WTC11 (cell line): ENCODE data around the gene GLYATL1B. TPM values are rescaled to one million over a fixed set of nuclear protein-coding genes. Genes with fewer than 3 reads are reported as not detected.
A peak's percentile ranks its signal among the peaks of the same experiment; 100 is the strongest.

ENCODE experiments used
- CDX4 ChIP-seq: fragments of 250-450 bp; sonication (Bioruptor Pico); IDR thresholded peaks from 2 replicates; pipeline ENCODE4 v1.9.0; 2021; ENCODE audit warnings: moderate library complexity, mild to moderate bottlenecking, inconsistent platforms, borderline replicate concordance
- CREM ChIP-seq: sonication (generic); formaldehyde crosslinking; IDR thresholded peaks from 2 replicates; pipeline ENCODE4 v1.8.1; 2022; ENCODE audit warnings: mild to moderate bottlenecking, missing genetic modification reagents, moderate library complexity
- ERG ChIP-seq: fragments of 250-450 bp; sonication (Bioruptor Pico); IDR thresholded peaks from 2 replicates; pipeline ENCODE4 v1.8.0; 2021; ENCODE audit warnings: mild to moderate bottlenecking
- GABPB1 ChIP-seq: sonication (generic); formaldehyde crosslinking; IDR thresholded peaks from 2 replicates; pipeline ENCODE4 v1.8.1; 2023; ENCODE audit warnings: mild to moderate bottlenecking, missing genetic modification reagents
- HMGXB4 ChIP-seq: sonication (generic); formaldehyde crosslinking; IDR thresholded peaks from 2 replicates; pipeline ENCODE4 v1.8.1; 2023; ENCODE audit warnings: mild to moderate bottlenecking, moderate library complexity, missing genetic modification reagents
- IRF1 ChIP-seq: sonication (generic); formaldehyde crosslinking; IDR thresholded peaks from 2 replicates; pipeline ENCODE4 v1.8.0; 2023; ENCODE audit warnings: missing genetic modification reagents
- JUN ChIP-seq: sonication (generic); formaldehyde crosslinking; IDR thresholded peaks from 2 replicates; pipeline ENCODE4 v1.8.0; 2023; ENCODE audit warnings: mild to moderate bottlenecking, missing genetic modification reagents
- MAX ChIP-seq: sonication (generic); formaldehyde crosslinking; IDR thresholded peaks from 2 replicates; pipeline ENCODE4 v1.8.0; 2022; ENCODE audit warnings: mild to moderate bottlenecking, missing genetic modification reagents
- MYBL2 ChIP-seq: sonication (generic); formaldehyde crosslinking; IDR thresholded peaks from 2 replicates; pipeline ENCODE4 v1.8.1; 2023; ENCODE audit warnings: mild to moderate bottlenecking, moderate library complexity, missing genetic modification reagents
- NFATC4 ChIP-seq: fragments of 250-450 bp; sonication (Bioruptor Pico); IDR thresholded peaks from 2 replicates; pipeline ENCODE4 v1.9.0; 2021; ENCODE audit warnings: mild to moderate bottlenecking
- NFE2L1 ChIP-seq: sonication (generic); formaldehyde crosslinking; IDR thresholded peaks from 2 replicates; pipeline ENCODE4 v1.8.1; 2023; ENCODE audit warnings: missing genetic modification reagents
- NR1H2 ChIP-seq: sonication (generic); formaldehyde crosslinking; IDR thresholded peaks from 2 replicates; pipeline ENCODE4 v1.9.0; 2021; ENCODE audit warnings: mild to moderate bottlenecking, moderate library complexity, missing genetic modification reagents
- OVOL2 ChIP-seq: fragments of 250-450 bp; sonication (Bioruptor Pico); IDR thresholded peaks from 2 replicates; pipeline ENCODE4 v1.9.0; 2021; ENCODE audit warnings: mild to moderate bottlenecking, borderline replicate concordance
- RELA ChIP-seq: sonication (generic); formaldehyde crosslinking; IDR thresholded peaks from 2 replicates; pipeline ENCODE4 v1.8.1; 2022; ENCODE audit warnings: missing genetic modification reagents, mild to moderate bottlenecking, borderline replicate concordance
- SOX15 ChIP-seq: fragments of 250-450 bp; sonication (Bioruptor Pico); IDR thresholded peaks from 2 replicates; pipeline ENCODE4 v1.9.0; 2021; ENCODE audit warnings: mild to moderate bottlenecking
- STAT6 ChIP-seq: sonication (generic); formaldehyde crosslinking; conservative IDR thresholded peaks from 2 replicates; pipeline ENCODE4 v1.8.1; 2023; ENCODE audit warnings: mild to moderate bottlenecking, low read depth, missing genetic modification reagents, moderate library complexity
- ZBTB21 ChIP-seq: sonication (generic); formaldehyde crosslinking; IDR thresholded peaks from 2 replicates; pipeline ENCODE4 v1.8.1; 2023; ENCODE audit warnings: mild to moderate bottlenecking, missing genetic modification reagents, borderline replicate concordance
- ZBTB43 ChIP-seq: sonication (generic); formaldehyde crosslinking; IDR thresholded peaks from 2 replicates; pipeline ENCODE4 v1.8.1; 2023; ENCODE audit warnings: mild to moderate bottlenecking, missing genetic modification reagents
- ZNF138 ChIP-seq: sonication (generic); formaldehyde crosslinking; conservative IDR thresholded peaks from 2 replicates; pipeline ENCODE4 v1.8.1; 2022; ENCODE audit warnings: mild to moderate bottlenecking, moderate library complexity, missing genetic modification reagents
- ZNF219 ChIP-seq: sonication (generic); formaldehyde crosslinking; IDR thresholded peaks from 2 replicates; pipeline ENCODE4 v1.8.0; 2023; ENCODE audit warnings: missing genetic modification reagents, mild to moderate bottlenecking, borderline replicate concordance
- ZNF263 ChIP-seq: sonication (generic); formaldehyde crosslinking; IDR thresholded peaks from 2 replicates; pipeline ENCODE4 v1.8.1; 2022; ENCODE audit warnings: low read depth, mild to moderate bottlenecking, moderate library complexity, missing genetic modification reagents
- ZNF396 ChIP-seq: fragments of 250-450 bp; sonication (Bioruptor Pico); IDR thresholded peaks from 2 replicates; pipeline ENCODE4 v1.8.0; 2021; ENCODE audit warnings: mild to moderate bottlenecking, moderate library complexity, borderline replicate concordance
- ZNF416 ChIP-seq: fragments of 250-450 bp; sonication (Bioruptor Pico); IDR thresholded peaks from 2 replicates; pipeline ENCODE4 v1.9.0; 2021; ENCODE audit warnings: mild to moderate bottlenecking, inconsistent platforms
- ZNF423 ChIP-seq: fragments of 250-450 bp; sonication (Bioruptor Pico); IDR thresholded peaks from 2 replicates; pipeline ENCODE4 v2.1.2; 2022; ENCODE audit warnings: mild to moderate bottlenecking, moderate library complexity
- ZNF425 ChIP-seq: fragments of 250-450 bp; sonication (Bioruptor Pico); conservative IDR thresholded peaks from 2 replicates; pipeline ENCODE4 v1.9.0; 2021; ENCODE audit warnings: mild to moderate bottlenecking
- ZSCAN18 ChIP-seq: fragments of 250-450 bp; sonication (Bioruptor Pico); IDR thresholded peaks from 2 replicates; pipeline ENCODE4 v2.1.2; 2022; ENCODE audit warnings: mild to moderate bottlenecking, moderate library complexity
- total RNA-seq: library from RNA; stranded (reverse); gene quantifications from 3 replicates; pipeline ENCODE4 v1.2.3, GENCODE V29; 2021

Gene GLYATL1B
- total RNA-seq, 1 experiment from 2014 or later = not detected

GRCh38 chr11:59106363-59107336, 20.5 kb downstream of the GLYATL1B start, which contains the start of gene FAM111B (continued):
- TF ChIP-seq CDX4 (CRISPR knock-in tag) (no peak), OVOL2 (CRISPR knock-in tag) (no peak), CREM (CRISPR knock-in tag) (no peak), HMGXB4 (CRISPR knock-in tag) (no peak), ZNF396 (CRISPR knock-in tag) (no peak), ZNF416 (CRISPR knock-in tag) (no peak), ZNF138 (CRISPR knock-in tag) (0 out of 2 replicates have a peak, but pooled peaks have one; percentile 28), ZNF263 (CRISPR knock-in tag) (no peak), ZNF425 (CRISPR knock-in tag) (no peak), JUN (no peak), IRF1 (CRISPR knock-in tag) (no peak), ERG (CRISPR knock-in tag) (no peak), ZNF423 (CRISPR knock-in tag) (no peak), ZBTB21 (no peak), GABPB1 (CRISPR knock-in tag) (no peak), NFE2L1 (peak; percentile 19; the same call in 1 of the 2 replicates), ZNF219 (CRISPR knock-in tag) (no peak), MYBL2 (no peak), STAT6 (CRISPR knock-in tag) (no peak), SOX15 (no peak), RELA (CRISPR knock-in tag) (no peak), ZSCAN18 (no peak), MAX (CRISPR knock-in tag) (peak; percentile 59; the same call in 1 of the 2 replicates), NFATC4 (CRISPR knock-in tag) (no peak), ZBTB43 (CRISPR knock-in tag) (no peak), NR1H2 (no peak)
